Aorta (tissue), 5 donors: ENCODE measurements around the gene TEX54. TPM values are rescaled to one million over a fixed set of nuclear protein-coding genes. Genes with fewer than 3 reads are reported as not detected.
A peak's percentile ranks its signal among the peaks of the same experiment; 100 is the strongest.

Experiments
- ATAC-seq: fragments of 200-7000 bp; cut with Tn5 transposase; one replicate; pipeline ENCODE4 v1.9.1; 2022; ENCODE audit warnings: moderate library complexity; ENCODE audit not compliant: low FRiP score
- DNase-seq, 2 donors: peaks; one replicate each; pipeline ENCODE4 v3.0.0-alpha.2; 2020
- H3K27ac ChIP-seq, 2 donors: one replicate each; pipeline ENCODE4 v1.5.1; 2013; ENCODE audit warnings: low read length in 2 of 2, mild to moderate bottlenecking in 2 of 2, moderate library complexity in 2 of 2, control low read depth in 1 of 2, inconsistent platforms in 1 of 2, low read depth in 1 of 2
- H3K27me3 ChIP-seq, 2 donors: one replicate each; pipeline ENCODE4 v1.6.1; 2013; ENCODE audit warnings: control low read depth in 1 of 2, low read length in 1 of 2, mild to moderate bottlenecking in 1 of 2, moderate library complexity in 1 of 2; ENCODE audit not compliant: insufficient read depth in 2 of 2, control insufficient read depth in 1 of 2
- H3K36me3 ChIP-seq, 2 donors: one replicate each; pipeline ENCODE4 v1.6.1; 2013; ENCODE audit warnings: control low read depth in 1 of 2, low read length in 1 of 2, mild to moderate bottlenecking in 1 of 2; ENCODE audit not compliant: insufficient read depth in 2 of 2, control insufficient read depth in 1 of 2
- H3K4me1 ChIP-seq, 2 donors: one replicate each; pipeline ENCODE4 v1.6.1; 2013; ENCODE audit warnings: low read length in 2 of 2, control low read depth in 1 of 2, mild to moderate bottlenecking in 1 of 2, moderate library complexity in 1 of 2; ENCODE audit not compliant: insufficient read depth in 2 of 2, control insufficient read depth in 1 of 2
- H3K4me3 ChIP-seq, 2 donors: one replicate each; pipeline ENCODE4 v1.5.1; 2013; ENCODE audit warnings: low read length in 2 of 2, control low read depth in 1 of 2, mild to moderate bottlenecking in 1 of 2
- H3K9me3 ChIP-seq: one replicate; pipeline ENCODE4 v1.6.1; 2013; ENCODE audit warnings: mild to moderate bottlenecking, low read length; ENCODE audit not compliant: control insufficient read depth
- WGBS, 2 donors: extraction: QIAGEN DNeasy Blood & Tissue Kit; methylation state at CpG; one replicate each; pipeline ENCODE4 v1.1.7; 2013; 5-methylcytosine and 5-hydroxymethylcytosine counted together
- intact Hi-C, 2 donors: fragments of 100-400 bp; cut with DNase I; formaldehyde crosslinking; loops; one replicate each; pipeline versions ENCODE4 v1.14.2 to v1.15.0; 2022
- polyA plus RNA-seq, 2 donors: library from polyadenylated mRNA; stranded (reverse); fragments of 200-250 nt; gene quantifications; one replicate each; pipeline ENCODE4 v1.2.3, GENCODE V29; 2013
- total RNA-seq, 2 donors: library from RNA; stranded (reverse); fragmentation: NEBNext Ultra II Directional; extraction: Animal tissue kit (Norgen Biotek cat#: 25700); gene quantifications; one replicate each; pipeline ENCODE4 v1.2.1, GENCODE V29; 2021
- donor health status: healthy with polysubstance abuse.
- donor health status: Bipolar disorder and iron deficiency.
- donor health status: DM: no; HTN: no; CAD: no.
- donor health status: DM: no; HTN: no; CAD: no.
- donor health status: DM: yes; HTN: yes; CAD: no.

The TEX54 gene
- total and polyA plus RNA-seq, 4 donors, result 5.5 TPM; not detected in 3

DNA sequence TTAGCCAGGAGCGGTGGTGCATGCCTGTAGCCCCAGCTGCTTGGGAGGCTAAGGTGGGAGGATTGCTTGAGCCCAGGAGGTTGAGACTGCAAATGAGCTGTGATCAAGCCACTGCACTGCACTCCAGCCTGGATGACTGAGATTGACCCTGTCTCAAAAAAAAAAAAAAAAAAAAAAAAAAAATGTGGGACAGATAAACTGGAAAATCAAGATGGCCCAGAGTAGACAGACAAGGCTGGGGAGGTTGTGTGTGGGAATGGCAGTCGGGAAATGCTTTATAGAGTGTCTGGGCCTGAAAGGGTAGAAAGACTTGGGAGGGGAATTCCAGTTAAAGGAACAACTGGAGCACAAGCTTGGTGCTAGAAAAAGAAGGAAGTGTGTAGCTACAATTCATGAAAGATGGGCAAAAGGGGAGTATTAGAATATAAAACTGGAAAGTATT is 24.9 kb upstream of the TEX54 start:
- WGBS, 2 donors, result 81 to 94% methylated on average over 2 of the region's 2 CpGs
- no peaks in the 10 kb centered on the region for H3K27me3 ChIP-seq
- intact Hi-C loops, result no loop called here
- ATAC-seq, result no peak
- H3K4me1 ChIP-seq, result no peaks in the 10 kb centered on the region
- H3K36me3 ChIP-seq, result peaks cover 0 to 2% of the 10 kb centered on the region in 2 donors
- no peak overlapping the region for H3K4me3 ChIP-seq
- H3K27ac ChIP-seq, result no peak overlapping the region
- H3K9me3 ChIP-seq, result no peaks in the 10 kb centered on the region
- no peak for DNase-seq

DNA sequence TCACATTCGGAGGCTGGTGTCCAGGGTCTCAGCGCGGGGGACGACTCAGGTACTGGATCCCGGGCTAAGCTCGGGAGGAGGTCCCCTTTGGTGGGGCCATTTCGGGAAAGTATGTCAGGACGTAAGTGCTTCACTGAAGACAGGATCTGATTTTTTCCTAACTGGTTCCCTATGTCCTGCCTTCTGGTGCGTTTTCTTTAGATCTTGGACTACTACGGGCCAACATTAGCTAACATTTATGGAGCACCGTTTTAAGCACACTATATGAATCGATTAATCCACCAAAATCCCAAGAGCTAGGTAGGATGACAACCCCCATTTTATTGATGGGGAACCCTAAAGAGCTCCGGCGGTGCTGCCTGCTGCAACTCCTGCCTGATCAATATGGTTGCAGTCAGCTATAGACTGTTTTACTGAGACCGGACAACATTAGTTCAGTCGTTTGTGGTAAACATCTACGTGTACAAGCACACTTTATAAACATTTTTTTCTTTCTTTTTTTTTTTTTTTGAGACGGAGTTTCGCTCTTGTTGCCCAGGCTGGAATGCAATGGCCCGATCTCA is 23.8 kb upstream of the TEX54 start:
- DNase-seq (no peak), ATAC-seq (peak; percentile 44)
- Histone ChIP-seq H3K27me3 (no peaks in the 10 kb centered on the region), H3K36me3 (peaks cover 3 to 5% of the 10 kb centered on the region in 2 donors), H3K4me1 (no peaks in the 10 kb centered on the region), H3K4me3 (peak overlapping the region; percentile 5 to 9), H3K27ac (no peak overlapping the region), H3K9me3 (no peaks in the 10 kb centered on the region)
- WGBS, 2 donors, result 4 to 5% methylated on average over 20 of the region's 20 CpGs
- intact Hi-C loops, result no loop called here

DNA sequence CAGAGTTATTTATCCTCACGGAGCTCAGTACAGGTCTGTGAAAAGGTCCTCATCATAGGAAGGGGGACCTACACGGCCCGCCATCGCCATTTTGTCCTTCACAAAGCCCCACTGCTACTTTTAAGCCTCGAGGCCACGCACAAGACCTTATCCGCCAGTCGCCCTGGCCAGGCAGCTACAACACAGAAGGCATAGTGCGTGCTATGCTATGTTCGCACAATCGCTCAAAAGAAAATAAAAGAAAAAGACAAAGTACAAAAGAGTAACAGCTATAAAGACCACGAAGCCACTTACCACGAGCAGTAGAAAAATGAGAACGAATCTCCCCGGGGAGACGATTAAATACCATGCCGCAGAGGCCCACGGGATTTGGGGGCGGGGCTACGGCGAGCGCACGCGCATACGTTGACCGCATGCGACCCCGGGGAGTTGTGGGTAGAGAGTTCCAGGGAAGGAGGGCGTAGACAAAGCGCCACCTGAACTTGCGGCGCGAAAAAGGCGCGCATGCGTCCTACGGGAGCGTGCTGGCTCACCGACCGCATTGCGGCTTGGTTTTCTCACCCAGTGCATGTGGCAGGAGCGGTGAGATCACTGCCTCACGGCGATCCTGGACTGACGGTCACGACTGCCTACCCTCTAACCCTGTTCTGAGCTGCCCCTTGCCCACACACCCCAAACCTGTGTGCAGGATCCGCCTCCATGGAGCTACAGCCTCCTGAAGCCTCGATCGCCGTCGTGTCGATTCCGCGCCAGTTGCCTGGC is 23.1 kb upstream of the TEX54 start:
- Histone ChIP-seq H3K4me1 (no peaks in the 10 kb centered on the region), H3K9me3 (no peaks in the 10 kb centered on the region), H3K36me3 (peaks cover 3 to 5% of the 10 kb centered on the region in 2 donors), H3K27me3 (no peaks in the 10 kb centered on the region), H3K4me3 (peak overlapping the region; percentile 66 to 83), H3K27ac (peak overlapping the region in 1 of 2 donors; percentile 25)
- DNase-seq (peak; percentile 97 to 99), ATAC-seq (peak; percentile 100)
- 0% methylated on average over 54 of the region's 54 CpGs for WGBS, 2 donors
- intact Hi-C loops, result no loop called here

DNA sequence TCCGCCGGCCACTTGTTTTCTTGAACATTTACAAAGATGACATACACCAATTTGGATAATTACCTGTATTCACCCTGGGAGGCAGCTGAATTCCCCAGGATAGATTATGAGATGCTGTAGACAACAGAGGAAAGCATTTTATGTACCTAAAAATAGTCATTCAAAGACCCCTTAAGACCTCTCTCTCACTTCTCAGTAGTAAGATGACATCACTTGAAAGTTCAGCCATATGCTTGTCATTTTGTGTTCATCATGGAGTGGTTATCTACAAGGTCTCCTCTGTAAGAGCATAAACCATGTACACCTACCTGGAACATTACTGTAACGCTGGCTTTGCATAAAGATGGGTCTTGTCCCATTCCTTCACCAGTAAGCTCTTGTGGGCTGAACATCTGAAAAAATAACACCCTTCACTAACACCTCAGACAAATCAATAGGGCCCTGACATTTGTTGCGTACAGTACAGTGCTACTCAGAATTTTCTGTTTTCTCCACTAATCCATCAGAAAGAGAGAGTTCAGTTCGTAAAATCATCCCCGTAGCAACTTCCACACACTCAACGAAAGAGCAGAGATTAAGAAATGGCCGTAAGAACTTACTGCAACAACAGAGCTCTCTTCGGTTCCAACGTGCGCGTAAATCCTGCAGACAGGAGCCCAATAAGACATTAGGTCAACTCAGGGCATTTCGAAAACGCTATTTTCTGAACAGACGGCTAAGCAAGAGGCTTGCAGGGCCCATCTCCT is 22.4 kb upstream of the TEX54 start:
- no peaks in the 10 kb centered on the region for H3K9me3 ChIP-seq
- H3K27me3 ChIP-seq, result no peaks in the 10 kb centered on the region
- intact Hi-C loops, result no loop called here
- peak in 1 of 2 donors; percentile 24 for DNase-seq
- ATAC-seq, result no peak
- 2 to 4% methylated on average over 15 of the region's 15 CpGs for WGBS, 2 donors
- no peaks in the 10 kb centered on the region for H3K4me1 ChIP-seq
- H3K4me3 ChIP-seq, result peak overlapping the region; percentile 66 to 83
- peaks cover 3 to 5% of the 10 kb centered on the region in 2 donors for H3K36me3 ChIP-seq
- peak overlapping the region in 1 of 2 donors; percentile 25 for H3K27ac ChIP-seq

DNA sequence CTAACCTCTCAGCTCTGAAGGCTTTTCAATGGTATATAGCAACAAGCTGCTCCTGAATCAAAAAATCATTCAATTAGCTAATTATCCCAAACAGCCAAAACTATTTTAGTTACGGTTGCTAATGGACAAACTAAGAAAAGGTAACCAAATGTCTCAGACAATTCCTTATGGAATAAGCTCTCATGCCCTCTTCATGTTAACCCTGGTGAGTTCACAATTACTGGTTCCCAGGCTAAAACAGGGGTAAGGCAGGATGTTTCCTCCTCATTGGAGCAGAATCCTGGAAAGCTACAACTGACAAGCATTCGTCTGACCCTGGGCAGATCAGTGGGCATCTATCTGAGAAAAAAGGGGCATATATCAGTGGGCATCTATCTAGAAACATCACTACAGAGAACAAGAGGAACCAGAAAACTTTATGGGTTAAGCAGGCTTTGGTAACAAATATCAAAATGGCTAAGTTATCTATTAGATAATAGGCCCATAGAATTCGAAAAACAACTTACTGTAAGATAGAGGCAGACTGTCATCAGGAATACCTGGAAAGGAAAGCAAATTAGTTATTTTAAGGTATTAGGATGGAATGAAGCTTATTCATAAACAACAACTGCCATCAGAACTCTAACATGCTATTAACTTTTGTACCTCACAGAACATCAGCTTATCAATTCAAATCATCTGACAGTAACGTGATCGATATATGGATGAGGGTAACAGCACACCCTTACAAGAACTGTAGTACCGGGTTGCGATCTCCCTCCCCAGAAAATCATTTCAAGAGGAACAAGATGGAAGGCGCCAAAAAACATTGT is 21.6 kb upstream of the TEX54 start:
- Histone ChIP-seq H3K4me3 (peak overlapping the region; percentile 66 to 83), H3K4me1 (no peaks in the 10 kb centered on the region), H3K36me3 (peaks cover 3 to 5% of the 10 kb centered on the region in 2 donors), H3K27ac (no peak overlapping the region), H3K27me3 (no peaks in the 10 kb centered on the region), H3K9me3 (no peaks in the 10 kb centered on the region)
- 16 to 21% methylated on average over 8 of the region's 8 CpGs for WGBS, 2 donors
- DNase-seq (no peak), ATAC-seq (no peak)
- intact Hi-C loops, result no loop called here

DNA sequence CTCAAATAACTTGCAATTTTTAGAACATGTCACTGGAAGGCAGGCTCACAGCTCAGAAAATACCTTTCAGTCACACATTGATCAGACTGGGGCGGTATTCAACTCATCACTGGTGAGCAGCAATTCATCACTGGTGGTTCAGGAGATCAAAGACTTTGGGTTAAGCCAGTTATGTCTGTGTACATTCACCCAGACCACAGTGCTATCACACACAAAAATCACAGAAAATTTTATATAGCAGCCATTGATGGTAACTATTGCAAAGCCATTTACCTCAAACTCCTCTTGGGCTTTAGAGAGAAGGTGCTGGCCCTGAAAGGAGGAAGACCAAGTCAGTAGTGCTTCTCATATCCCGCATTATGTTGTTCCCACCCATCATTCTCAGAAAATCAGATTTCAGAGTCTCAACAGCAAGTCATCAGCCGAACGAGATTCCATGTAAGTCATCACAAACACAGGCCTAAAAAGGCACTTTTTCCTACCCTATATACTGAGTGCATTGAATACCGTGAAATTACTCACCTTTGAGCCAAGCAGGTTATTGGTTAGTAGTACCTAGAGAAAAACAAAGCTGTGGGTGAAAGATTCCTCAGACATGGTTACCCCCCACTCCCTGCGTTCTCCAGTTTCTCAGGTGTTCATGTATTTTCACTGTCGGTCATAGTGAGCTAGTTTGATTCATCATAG is 20.8 kb upstream of the TEX54 start:
- peaks cover 3 to 5% of the 10 kb centered on the region in 2 donors for H3K36me3 ChIP-seq
- H3K4me3 ChIP-seq, result no peak overlapping the region
- no peak overlapping the region for H3K27ac ChIP-seq
- WGBS, 2 donors, result 69 to 71% methylated on average over 7 of the region's 7 CpGs
- H3K27me3 ChIP-seq, result no peaks in the 10 kb centered on the region
- no peak for ATAC-seq
- H3K4me1 ChIP-seq, result no peaks in the 10 kb centered on the region
- no peak for DNase-seq
- H3K9me3 ChIP-seq, result no peaks in the 10 kb centered on the region
- intact Hi-C loops, result no loop called here

DNA sequence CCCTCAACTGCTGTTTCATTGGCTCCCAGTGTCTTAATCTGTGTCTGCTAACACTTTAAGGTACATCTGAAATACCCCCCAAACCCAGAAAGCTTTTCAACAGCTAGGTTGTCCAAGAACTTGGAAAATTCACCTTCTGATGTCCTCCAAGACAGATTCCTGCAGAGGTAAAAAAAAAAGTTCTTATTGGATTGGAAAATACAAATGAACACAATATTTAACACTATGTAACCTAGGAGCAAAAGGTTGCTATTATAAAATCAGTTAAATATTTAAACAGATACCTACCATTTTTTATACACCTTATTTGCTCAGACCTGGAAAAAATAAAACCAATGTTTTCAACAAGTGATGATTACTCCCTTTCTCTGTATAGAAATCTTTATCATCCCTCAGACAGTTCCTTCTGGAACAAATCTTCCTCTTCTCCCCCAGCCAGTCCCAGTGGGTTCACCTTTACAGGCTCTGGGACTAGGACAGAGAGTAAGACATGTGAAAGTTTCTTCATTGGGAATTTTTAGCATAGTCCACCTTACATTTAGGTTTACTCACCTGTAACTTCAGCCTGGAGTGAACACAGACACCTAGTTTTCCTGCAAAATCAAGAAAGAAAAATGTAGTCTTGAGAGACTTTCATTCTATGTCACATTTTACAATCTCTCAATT is 20.0 kb upstream of the TEX54 start:
- Histone ChIP-seq H3K36me3 (peaks cover 3 to 5% of the 10 kb centered on the region in 2 donors), H3K9me3 (no peaks in the 10 kb centered on the region), H3K27ac (no peak overlapping the region), H3K4me1 (no peaks in the 10 kb centered on the region), H3K4me3 (no peak overlapping the region), H3K27me3 (no peaks in the 10 kb centered on the region)
- ATAC-seq (no peak), DNase-seq (no peak)
- intact Hi-C loops, result no loop called here
